PC-9 (cell line): ENCODE data around the gene B3GNT3. TPM values are rescaled to one million over a fixed set of nuclear protein-coding genes. Genes with fewer than 3 reads are reported as not detected.
A peak's percentile ranks its signal among the peaks of the same experiment; 100 is the strongest.

ENCODE experiments used
- BruUV-seq: library from RNA; stranded (reverse); fragments of 400-500 nt; replicated peaks from 2 replicates; lab custom pipeline; 2021; lab: Mats Ljungman, UMichigan
- CTCF ChIA-PET: fragments of 300-600 bp; sonication (Branson Sonifier 250); formaldehyde crosslinking; loops from one replicate; lab custom pipeline; 2022; ENCODE audit warnings: antibody characterized with exemption; lab: Charles Lee
- POLR2A ChIA-PET: fragments of 300-600 bp; sonication (Branson Sonifier 250); formaldehyde crosslinking; loops from one replicate; lab custom pipeline; 2022; ENCODE audit warnings: antibody characterized with exemption; ENCODE audit not compliant: unreplicated experiment; lab: Charles Lee
- DNase-seq, 2 experiments: peaks; one replicate each; pipeline versions ENCODE4 v3.0.0 to v3.0.0-alpha.2; 2015 to 2022; ENCODE audit warnings: mixed read lengths in 1 of 2
- H2AFZ ChIP-seq: fragments of 200-600 bp; sonication (generic); 2 replicates; pipeline ENCODE4 v1.8.1; 2017; ENCODE audit warnings: antibody characterized with exemption
- H3F3A ChIP-seq: fragments of 200-600 bp; sonication (generic); 2 replicates; pipeline ENCODE4 v1.8.1; 2017; ENCODE audit warnings: antibody characterized with exemption, mild to moderate bottlenecking, low read depth; ENCODE audit not compliant: insufficient read depth
- H3K27ac ChIP-seq: fragments of 200-600 bp; sonication (generic); 2 replicates; pipeline ENCODE4 v1.6.1; 2016; ENCODE audit warnings: mixed run types
- H3K27me3 ChIP-seq: fragments of 200-600 bp; sonication (generic); 2 replicates; pipeline ENCODE4 v1.6.1; 2016; ENCODE audit warnings: low read depth, mixed run types; ENCODE audit not compliant: insufficient read depth
- H3K36me3 ChIP-seq: fragments of 200-600 bp; sonication (generic); 2 replicates; pipeline ENCODE4 v1.6.1; 2016; ENCODE audit warnings: low read depth, mixed run types
- H3K4me1 ChIP-seq: fragments of 200-600 bp; sonication (generic); replicated peaks from 2 replicates; pipeline ENCODE4 v1.6.1; 2016; ENCODE audit warnings: mixed run types; ENCODE audit not compliant: insufficient read depth
- H3K4me2 ChIP-seq: fragments of 200-600 bp; sonication (generic); 2 replicates; pipeline ENCODE4 v1.6.1; 2017; ENCODE audit warnings: mixed run types
- H3K4me3 ChIP-seq: fragments of 200-600 bp; sonication (generic); 2 replicates; pipeline ENCODE4 v1.6.1; 2016; ENCODE audit warnings: mixed run types
- H3K79me2 ChIP-seq: fragments of 200-600 bp; sonication (generic); 2 replicates; pipeline ENCODE4 v1.6.1; 2017; ENCODE audit warnings: low read depth, mixed run types
- H3K9me2 ChIP-seq: fragments of 200-600 bp; sonication (generic); 2 replicates; pipeline ENCODE4 v1.8.1; 2017; ENCODE audit warnings: mild to moderate bottlenecking; ENCODE audit not compliant: insufficient read depth
- H3K9me3 ChIP-seq: fragments of 200-600 bp; sonication (generic); 2 replicates; pipeline ENCODE4 v1.8.1; 2016; ENCODE audit warnings: low read depth; ENCODE audit not compliant: insufficient read depth
- H4K20me1 ChIP-seq: fragments of 200-600 bp; sonication (generic); 2 replicates; pipeline ENCODE4 v1.8.1; 2017; ENCODE audit not compliant: insufficient read depth
- EZH2 ChIP-seq: fragments of 200-600 bp; sonication (generic); IDR thresholded peaks from 2 replicates; pipeline ENCODE4 v1.8.0; 2017; ENCODE audit warnings: antibody characterized with exemption, low read depth
- intact Hi-C: fragments of 100-400 bp; cut with micrococcal nuclease; formaldehyde crosslinking; loops from one replicate; pipeline ENCODE4 v1.10.0; 2022; ENCODE audit not compliant: unreplicated experiment
- total RNA-seq: library from RNA; stranded (reverse); gene quantifications from 2 replicates; pipeline ENCODE4 v1.2.3, GENCODE V29; 2021
- TF ChIP-seq, protein P1 (sequence below): fragments of 200-600 bp; sonication (generic); conservative IDR thresholded peaks from 2 replicates; pipeline ENCODE4 v1.6.1; 2017; ENCODE audit warnings: mixed run types, antibody characterized with exemption, mild to moderate bottlenecking, moderate library complexity

B3GNT3 gene
- total RNA-seq, 1 experiment from 2014 or later: 65.9 TPM

DNA sequence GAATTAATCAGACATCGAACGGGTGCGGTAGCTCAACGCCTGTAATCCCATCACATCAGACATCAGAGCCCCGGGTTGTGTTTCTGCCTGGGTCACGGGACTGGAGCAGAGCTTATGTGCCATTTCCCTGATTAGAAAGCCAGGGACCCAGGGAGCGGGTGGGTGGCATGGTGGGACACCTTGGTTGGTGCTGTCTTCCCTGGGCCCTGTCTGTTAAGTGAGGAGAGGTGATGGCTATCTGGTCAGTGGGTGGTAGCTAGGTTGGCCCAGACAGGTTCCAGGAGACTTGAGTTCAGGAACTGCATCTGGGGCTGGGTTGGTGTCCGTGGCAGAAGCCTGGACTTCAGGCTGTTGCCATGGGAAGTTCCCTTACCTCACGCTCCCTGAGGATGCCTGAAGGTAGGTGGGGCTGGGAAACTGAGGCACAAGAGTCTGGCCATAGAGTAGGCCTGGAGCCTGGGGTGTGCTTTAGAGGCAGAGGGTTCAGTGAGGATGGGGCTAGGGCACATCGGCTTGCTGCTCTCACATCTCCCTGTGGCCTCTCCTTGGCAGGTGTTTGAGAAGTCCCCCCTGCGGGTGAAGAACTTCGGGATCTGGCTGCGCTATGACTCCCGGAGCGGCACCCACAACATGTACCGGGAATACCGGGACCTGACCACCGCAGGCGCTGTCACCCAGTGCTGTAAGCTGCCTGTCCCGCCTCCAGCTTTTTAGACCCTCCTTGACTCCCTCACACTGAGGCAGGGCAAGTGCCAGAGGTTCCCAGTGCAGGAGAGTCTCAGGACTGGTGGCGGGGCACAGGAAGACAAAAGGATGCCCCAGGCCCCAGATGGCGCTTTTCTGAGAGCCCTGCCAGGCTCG, 66.8 kb downstream of the B3GNT3 start:
- DNase-seq: no peak
- H4K20me1 ChIP-seq: peaks cover 56% of the 10 kb centered on the region
- POLR2A ChIA-PET: no interaction called here
- no peaks in the 10 kb centered on the region for H3K9me3 ChIP-seq
- no peak for TF ChIP-seq EZH2
- H3K36me3 ChIP-seq: peaks cover 42% of the 10 kb centered on the region
- CTCF ChIA-PET: no interaction called here
- peak overlapping the region; percentile 98 for H3K4me2 ChIP-seq
- peaks cover 42% of the 10 kb centered on the region for H3K4me1 ChIP-seq
- H3K27me3 ChIP-seq: no peaks in the 10 kb centered on the region
- H3K4me3 ChIP-seq: peak overlapping the region; percentile 87
- BruUV-seq: no TSS peak
- intact Hi-C loops: no loop called here
- no peaks in the 10 kb centered on the region for H3K9me2 ChIP-seq
- peak overlapping the region; percentile 79 for H3K27ac ChIP-seq
- peaks cover 42% of the 10 kb centered on the region for H3K79me2 ChIP-seq
- no peak overlapping the region for H2AFZ ChIP-seq
- H3F3A ChIP-seq: peaks cover 64% of the 10 kb centered on the region

DNA sequence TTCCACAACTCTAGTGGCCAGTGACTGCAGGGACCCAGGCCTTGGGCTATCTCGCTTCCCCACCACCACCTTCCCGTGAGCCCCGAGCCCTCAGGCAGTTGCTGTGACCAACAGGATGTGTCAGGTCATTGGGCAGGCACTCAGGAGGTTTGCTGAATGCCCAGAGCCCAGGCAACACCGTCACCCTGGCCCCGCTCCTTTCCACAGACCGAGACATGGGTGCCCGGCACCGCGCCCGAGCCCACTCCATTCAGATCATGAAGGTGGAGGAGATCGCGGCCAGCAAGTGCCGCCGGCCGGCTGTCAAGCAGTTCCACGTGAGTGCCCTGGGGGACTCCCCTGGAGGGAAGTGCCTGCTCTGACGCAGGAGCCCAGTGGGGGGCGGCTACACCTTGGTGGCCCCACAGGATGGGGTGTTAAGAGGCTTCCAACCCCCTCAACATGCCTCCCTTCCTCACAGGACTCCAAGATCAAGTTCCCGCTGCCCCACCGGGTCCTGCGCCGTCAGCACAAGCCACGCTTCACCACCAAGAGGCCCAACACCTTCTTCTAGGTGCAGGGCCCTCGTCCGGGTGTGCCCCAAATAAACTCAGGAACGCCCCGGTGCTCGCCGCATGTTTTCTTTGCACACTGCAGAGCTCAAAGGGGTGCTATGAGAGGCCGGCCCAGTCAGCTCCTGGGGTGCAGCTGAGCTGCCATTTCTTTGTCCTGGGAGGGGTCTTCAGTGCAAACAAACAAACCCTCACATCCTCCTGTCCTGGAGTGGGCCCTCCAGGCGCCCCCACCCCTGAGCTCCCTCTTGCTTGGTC, 68.0 kb downstream of the B3GNT3 start:
- no peak overlapping the region for H3K4me3 ChIP-seq
- CTCF ChIA-PET: no interaction called here
- BruUV-seq: no TSS peak

More for the DNA sequence above, 68.0 kb downstream of the B3GNT3 start:
- peaks cover 42% of the 10 kb centered on the region for H3K36me3 ChIP-seq
- peaks cover 42% of the 10 kb centered on the region for H3K79me2 ChIP-seq
- H3K9me2 ChIP-seq: no peaks in the 10 kb centered on the region
- peaks cover 69% of the 10 kb centered on the region for H3F3A ChIP-seq
- H3K4me1 ChIP-seq: peaks cover 42% of the 10 kb centered on the region
- H4K20me1 ChIP-seq: peaks cover 56% of the 10 kb centered on the region
- DNase-seq: no peak
- H3K4me2 ChIP-seq: peak overlapping the region; percentile 98
- no peak for TF ChIP-seq EZH2
- TF ChIP-seq, protein P1, sequence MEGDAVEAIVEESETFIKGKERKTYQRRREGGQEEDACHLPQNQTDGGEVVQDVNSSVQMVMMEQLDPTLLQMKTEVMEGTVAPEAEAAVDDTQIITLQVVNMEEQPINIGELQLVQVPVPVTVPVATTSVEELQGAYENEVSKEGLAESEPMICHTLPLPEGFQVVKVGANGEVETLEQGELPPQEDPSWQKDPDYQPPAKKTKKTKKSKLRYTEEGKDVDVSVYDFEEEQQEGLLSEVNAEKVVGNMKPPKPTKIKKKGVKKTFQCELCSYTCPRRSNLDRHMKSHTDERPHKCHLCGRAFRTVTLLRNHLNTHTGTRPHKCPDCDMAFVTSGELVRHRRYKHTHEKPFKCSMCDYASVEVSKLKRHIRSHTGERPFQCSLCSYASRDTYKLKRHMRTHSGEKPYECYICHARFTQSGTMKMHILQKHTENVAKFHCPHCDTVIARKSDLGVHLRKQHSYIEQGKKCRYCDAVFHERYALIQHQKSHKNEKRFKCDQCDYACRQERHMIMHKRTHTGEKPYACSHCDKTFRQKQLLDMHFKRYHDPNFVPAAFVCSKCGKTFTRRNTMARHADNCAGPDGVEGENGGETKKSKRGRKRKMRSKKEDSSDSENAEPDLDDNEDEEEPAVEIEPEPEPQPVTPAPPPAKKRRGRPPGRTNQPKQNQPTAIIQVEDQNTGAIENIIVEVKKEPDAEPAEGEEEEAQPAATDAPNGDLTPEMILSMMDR: no peak
- H3K9me3 ChIP-seq: no peaks in the 10 kb centered on the region
- intact Hi-C loops: no loop called here
- H2AFZ ChIP-seq: no peak overlapping the region
- no peaks in the 10 kb centered on the region for H3K27me3 ChIP-seq
- POLR2A ChIA-PET: interaction anchor here (0.6 kb wide), 1 partner anchor 70 kb away, joined by 3 read pairs; the partner anchor contains the start of gene CCDC124
- peak overlapping the region; percentile 79 for H3K27ac ChIP-seq

Other genes with a start within 250 kb of the B3GNT3 start
- gene COLGALT1, start 239.5 kb upstream of the B3GNT3 start, total RNA-seq: 82.9 and 88.8 TPM in 2 replicates
- 0.17 and 0.20 TPM in 2 replicates for gene UNC13A, start 106.8 kb upstream of the B3GNT3 start, total RNA-seq
- gene MAP1S, start 75.7 kb upstream of the B3GNT3 start, total RNA-seq: 74.6 and 86.9 TPM in 2 replicates
- gene FCHO1, start 43.7 kb upstream of the B3GNT3 start, total RNA-seq: 34.8 and 36.5 TPM in 2 replicates
- gene INSL3, start 26.4 kb downstream of the B3GNT3 start, total RNA-seq: 3.2 and 4.0 TPM in 2 replicates
- 13.5 and 16.2 TPM in 2 replicates for gene JAK3, start 52.8 kb downstream of the B3GNT3 start, total RNA-seq
- gene RPL18A, start 64.8 kb downstream of the B3GNT3 start, total RNA-seq: 1,887 and 2,038 TPM in 2 replicates
- gene SLC5A5, start 76.8 kb downstream of the B3GNT3 start, total RNA-seq: 0.18 TPM in 1 of 2 replicates, not detected in the other
- 114 and 118 TPM in 2 replicates for gene CCDC124, start 137.9 kb downstream of the B3GNT3 start, total RNA-seq
- gene KCNN1, start 172.0 kb downstream of the B3GNT3 start, total RNA-seq: 0.09 TPM in 1 of 2 replicates, not detected in the other
- 15.5 and 20.6 TPM in 2 replicates for gene ARRDC2, start 213.0 kb downstream of the B3GNT3 start, total RNA-seq